Muscle layer of colon (tissue), 2 donors: ENCODE measurements around the gene ADIG.

Experiments
- H3K27ac ChIP-seq: one replicate; pipeline ENCODE4 v1.7.0; 2013; ENCODE audit warnings: low read depth, mild to moderate bottlenecking, low read length, moderate library complexity
- H3K27me3 ChIP-seq, 2 donors: one replicate each; pipeline ENCODE4 v1.7.0; 2013; ENCODE audit warnings: low read length in 2 of 2, mild to moderate bottlenecking in 2 of 2; ENCODE audit not compliant: insufficient read depth in 2 of 2, control insufficient read depth in 1 of 2
- H3K36me3 ChIP-seq: one replicate; pipeline ENCODE4 v1.7.0; 2013; ENCODE audit warnings: mild to moderate bottlenecking, low read length; ENCODE audit not compliant: insufficient read depth
- H3K4me1 ChIP-seq: one replicate; pipeline ENCODE4 v1.7.0; 2013; ENCODE audit warnings: mild to moderate bottlenecking, low read length; ENCODE audit not compliant: insufficient read depth
- H3K4me3 ChIP-seq, 2 donors: one replicate each; pipeline ENCODE4 v1.7.0; 2013; ENCODE audit warnings: low read length in 2 of 2, low read depth in 1 of 2, mild to moderate bottlenecking in 1 of 2, moderate library complexity in 1 of 2
- H3K9ac ChIP-seq: one replicate; pipeline ENCODE4 v1.7.0; 2013; ENCODE audit warnings: low read length
- H3K9me3 ChIP-seq: one replicate; pipeline ENCODE4 v1.7.0; 2013; ENCODE audit warnings: mild to moderate bottlenecking, low read length
- donor health status: abdominal sarcoma.
- donor health status: Adenocarcinoma of cecum.

The ADIG gene

GRCh38 chr20:38581013-38581412 is at the start of gene ADIG:
TSS of gene ADIG (plus strand) at chr20:38581197. CDS start at chr20:38581251, 54 bp downstream.
- Histone ChIP-seq H3K4me1 (peaks cover 3% of the 10 kb centered on the region), H3K36me3 (peaks cover 12% of the 10 kb centered on the region), H3K9ac (no peak within 1 kb of the TSS), H3K27ac (no peak within 1 kb of the TSS), H3K9me3 (no peaks in the 10 kb centered on the region), H3K27me3 (no peaks in the 10 kb centered on the region), H3K4me3 (no peak within 1 kb of the TSS)

- Histone ChIP-seq H3K27ac (no peak overlapping the region), H3K4me1 (no peaks in the 10 kb centered on the region), H3K4me3 (no peak overlapping the region), H3K9ac (no peak overlapping the region), H3K27me3 (no peaks in the 10 kb centered on the region), H3K36me3 (peaks cover 63% of the 10 kb centered on the region), H3K9me3 (no peaks in the 10 kb centered on the region)
These were observed 46.2 kb upstream of the ADIG start for GRCh38 chr20:38534756-38535155.

DNA sequence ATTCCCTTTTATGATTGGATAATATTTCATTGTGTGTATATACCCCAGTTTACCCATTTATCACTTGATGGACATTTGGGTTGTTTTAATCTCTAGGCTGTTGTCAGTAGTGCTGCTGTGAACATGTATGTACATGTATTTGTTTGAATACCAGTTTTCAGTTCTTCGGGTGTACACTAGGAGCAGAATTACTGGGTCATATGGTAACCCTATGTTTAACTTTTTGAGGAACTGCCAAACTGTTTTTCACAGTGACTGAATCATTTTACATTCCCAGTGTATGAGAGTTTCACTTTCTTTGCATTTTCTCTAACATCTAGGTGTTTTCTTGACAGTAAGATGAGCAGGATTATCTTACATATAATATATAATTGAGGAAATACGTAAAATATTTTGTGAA is 44.7 kb upstream of the ADIG start:
- Histone ChIP-seq H3K27me3 (no peaks in the 10 kb centered on the region), H3K4me1 (no peaks in the 10 kb centered on the region), H3K9me3 (no peaks in the 10 kb centered on the region), H3K36me3 (peaks cover 73% of the 10 kb centered on the region), H3K9ac (no peak overlapping the region), H3K4me3 (no peak overlapping the region), H3K27ac (no peak overlapping the region)

- Histone ChIP-seq H3K4me3 (no peak overlapping the region), H3K27me3 (no peaks in the 10 kb centered on the region), H3K27ac (no peak overlapping the region), H3K4me1 (peaks cover under 1% of the 10 kb centered on the region), H3K36me3 (peaks cover 73% of the 10 kb centered on the region), H3K9ac (no peak overlapping the region), H3K9me3 (no peaks in the 10 kb centered on the region)
These were observed 43.8 kb upstream of the ADIG start for GRCh38 chr20:38537176-38537575.

DNA sequence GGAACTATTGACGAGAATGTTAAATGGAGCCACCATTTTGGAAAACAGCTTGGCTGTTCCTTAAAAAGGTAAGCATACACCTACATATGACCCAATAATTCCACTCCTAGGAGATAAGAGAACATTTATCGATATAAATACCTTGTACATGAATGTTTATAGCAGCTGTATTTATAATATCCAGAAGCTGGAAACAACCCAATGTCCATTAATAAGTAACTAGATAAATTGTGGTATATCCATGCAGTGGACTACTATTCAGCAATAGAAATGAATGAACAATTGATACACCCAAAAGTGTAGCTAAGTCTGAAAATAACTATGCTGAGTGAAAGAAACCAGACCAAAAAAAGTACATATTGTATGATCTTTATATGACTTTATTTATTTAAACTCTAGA is 42.2 kb upstream of the ADIG start:
- Histone ChIP-seq H3K27me3 (no peaks in the 10 kb centered on the region), H3K9me3 (no peaks in the 10 kb centered on the region), H3K9ac (no peak overlapping the region), H3K36me3 (peaks cover 69% of the 10 kb centered on the region), H3K4me3 (no peak overlapping the region), H3K4me1 (peaks cover 10% of the 10 kb centered on the region), H3K27ac (no peak overlapping the region)

- peak overlapping the region; percentile 55 for H3K27ac ChIP-seq
- no peaks in the 10 kb centered on the region for H3K27me3 ChIP-seq
- no peak overlapping the region for H3K9ac ChIP-seq
- H3K4me3 ChIP-seq: no peak overlapping the region
- H3K36me3 ChIP-seq: peaks cover 61% of the 10 kb centered on the region
- peaks cover 10% of the 10 kb centered on the region for H3K4me1 ChIP-seq
- H3K9me3 ChIP-seq: no peaks in the 10 kb centered on the region
These were observed 37.7 kb upstream of the ADIG start for GRCh38 chr20:38543014-38543906.

DNA sequence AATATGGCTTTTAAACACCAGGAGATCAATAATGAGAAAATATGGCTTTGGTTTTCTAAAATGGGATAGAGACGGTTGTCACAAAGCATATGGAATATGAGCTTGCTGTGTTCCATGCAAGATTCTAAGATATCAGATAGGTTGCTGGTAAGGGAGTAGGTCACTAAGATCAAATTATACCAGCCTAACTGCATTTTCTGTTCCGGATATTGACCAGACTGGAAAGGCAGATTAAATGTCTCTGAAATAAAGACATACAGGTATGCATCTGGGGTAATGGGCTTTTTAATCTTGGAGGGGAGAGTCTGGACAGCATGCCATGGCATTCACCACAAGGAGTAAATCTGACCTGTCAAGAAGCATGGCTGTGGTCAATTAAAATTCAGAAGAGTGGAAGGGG is 35.2 kb upstream of the ADIG start:
- no peak overlapping the region for H3K27ac ChIP-seq
- H3K9ac ChIP-seq: no peak overlapping the region
- H3K4me3 ChIP-seq: no peak overlapping the region
- H3K27me3 ChIP-seq: no peaks in the 10 kb centered on the region
- H3K36me3 ChIP-seq: peaks cover 49% of the 10 kb centered on the region
- H3K9me3 ChIP-seq: no peaks in the 10 kb centered on the region
- peaks cover 10% of the 10 kb centered on the region for H3K4me1 ChIP-seq

GRCh38 chr20:38547288-38548085 is 33.5 kb upstream of the ADIG start:
- no peaks in the 10 kb centered on the region for H3K9me3 ChIP-seq
- H3K27me3 ChIP-seq: no peaks in the 10 kb centered on the region
- H3K4me3 ChIP-seq: no peak overlapping the region
- H3K9ac ChIP-seq: no peak overlapping the region
- H3K27ac ChIP-seq: no peak overlapping the region
- H3K4me1 ChIP-seq: peaks cover 7% of the 10 kb centered on the region
- H3K36me3 ChIP-seq: peaks cover 52% of the 10 kb centered on the region

DNA sequence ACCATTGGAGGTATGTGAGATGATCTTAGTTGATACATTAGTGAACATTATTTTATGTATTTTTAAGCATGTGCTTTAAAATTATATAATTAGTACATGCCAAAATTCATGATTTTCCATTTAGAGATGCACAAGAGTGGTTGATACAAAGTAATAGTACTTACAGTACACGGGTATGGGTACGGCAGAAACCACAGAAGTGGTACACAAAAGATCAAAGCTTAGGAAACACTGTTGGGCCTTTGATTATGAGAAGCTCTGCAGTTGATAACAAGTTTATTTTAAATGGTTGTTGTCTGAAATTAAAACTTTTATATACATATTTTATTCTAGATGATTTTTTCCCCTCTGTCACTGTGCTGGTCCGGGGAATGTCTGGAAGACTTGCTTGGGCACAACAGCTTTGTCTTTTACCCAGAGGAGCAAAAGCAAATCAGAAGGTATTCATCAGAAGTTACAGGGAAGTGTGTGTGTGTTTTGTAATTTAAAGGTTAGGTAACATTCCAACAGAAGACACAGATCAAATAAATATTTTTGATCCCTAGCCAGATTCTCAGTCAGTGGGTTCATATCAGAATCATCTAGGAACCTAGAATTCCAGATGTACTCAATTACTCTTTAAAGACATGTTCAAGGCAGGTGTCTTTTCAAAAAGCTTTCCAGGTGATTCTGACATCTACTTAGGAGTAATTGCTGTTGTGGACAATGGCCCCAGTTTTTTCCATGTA is 32.5 kb upstream of the ADIG start:
- Histone ChIP-seq H3K9me3 (no peaks in the 10 kb centered on the region), H3K9ac (no peak overlapping the region), H3K4me1 (no peaks in the 10 kb centered on the region), H3K27ac (no peak overlapping the region), H3K36me3 (peaks cover 62% of the 10 kb centered on the region), H3K27me3 (no peaks in the 10 kb centered on the region), H3K4me3 (no peak overlapping the region)

DNA sequence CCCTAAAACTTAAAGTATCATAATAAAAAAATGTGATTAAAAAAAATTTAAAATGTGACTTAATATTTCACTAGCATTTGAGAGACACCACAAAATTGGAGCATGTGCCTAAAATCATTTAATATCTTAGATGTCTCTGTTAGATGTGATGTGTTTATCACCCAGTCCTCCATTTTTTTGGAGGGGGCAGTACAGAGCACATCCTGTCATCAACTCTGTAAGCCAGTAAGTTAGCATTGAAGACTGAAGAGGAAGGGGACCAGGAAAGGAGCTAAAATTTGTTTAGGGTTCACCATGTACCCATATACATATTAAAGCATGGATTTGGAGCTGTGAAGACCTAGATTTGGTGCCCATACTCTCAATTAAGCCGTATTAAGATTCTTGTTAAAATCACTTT is 30.7 kb upstream of the ADIG start:
- Histone ChIP-seq H3K27ac (no peak overlapping the region), H3K4me3 (no peak overlapping the region), H3K9ac (no peak overlapping the region), H3K4me1 (no peaks in the 10 kb centered on the region), H3K36me3 (peaks cover 79% of the 10 kb centered on the region), H3K27me3 (no peaks in the 10 kb centered on the region), H3K9me3 (no peaks in the 10 kb centered on the region)

DNA sequence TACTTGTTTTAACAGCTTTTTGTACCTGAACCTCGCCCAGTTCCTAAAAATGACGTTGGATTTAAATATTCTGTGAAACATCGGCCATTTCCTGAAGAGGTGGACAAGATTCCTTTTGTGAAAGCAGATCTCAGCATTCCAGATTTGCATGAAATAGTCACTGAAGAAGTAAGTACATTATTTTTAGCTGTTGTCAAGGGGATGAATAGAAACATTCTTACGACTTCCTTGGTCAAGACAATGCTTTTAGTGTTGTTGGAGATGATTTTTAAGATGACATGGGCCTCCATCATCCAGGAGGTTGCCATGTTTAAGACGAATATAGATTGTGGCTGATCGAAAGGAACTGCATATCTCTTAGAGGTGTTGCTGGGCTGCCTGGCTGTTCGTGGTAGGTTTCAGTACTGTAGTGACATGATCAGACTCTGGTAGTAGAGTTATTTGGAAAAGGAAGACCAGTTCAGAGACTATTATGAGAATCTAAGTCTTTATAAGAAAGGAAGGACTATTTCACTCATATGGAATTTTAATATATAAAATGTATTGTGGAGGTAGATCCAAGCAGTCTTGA is 29.9 kb upstream of the ADIG start:
- no peak overlapping the region for H3K9ac ChIP-seq
- H3K27me3 ChIP-seq: no peaks in the 10 kb centered on the region
- H3K4me3 ChIP-seq: no peak overlapping the region
- H3K4me1 ChIP-seq: no peaks in the 10 kb centered on the region
- H3K36me3 ChIP-seq: peaks cover 77% of the 10 kb centered on the region
- no peaks in the 10 kb centered on the region for H3K9me3 ChIP-seq
- no peak overlapping the region for H3K27ac ChIP-seq
